Liver (tissue), 9 donors: ENCODE measurements around the gene TMEM40. TPM values are rescaled to one million over a fixed set of nuclear protein-coding genes. Genes with fewer than 3 reads are reported as not detected.

Source experiments
- DNase-seq: peaks from one replicate; pipeline ENCODE4 v3.0.0-alpha.2; 2017; ENCODE audit warnings: low spot score
- H3K27ac ChIP-seq, 2 donors: one replicate each; pipeline ENCODE4 v1.7.0; 2013; ENCODE audit warnings: inconsistent platforms in 2 of 2, low read length in 2 of 2, control low read depth in 1 of 2, low read depth in 1 of 2, mild to moderate bottlenecking in 1 of 2
- H3K27me3 ChIP-seq, 4 donors: one replicate each; pipeline versions ENCODE4 v1.6.1 to v1.7.0; 2013; ENCODE audit warnings: low read length in 3 of 4, inconsistent platforms in 1 of 4, mild to moderate bottlenecking in 1 of 4, moderate library complexity in 1 of 4; ENCODE audit not compliant: control insufficient read depth in 4 of 4, insufficient read depth in 4 of 4
- H3K36me3 ChIP-seq, 4 donors: one replicate each; pipeline versions ENCODE4 v1.6.1 to v1.7.0; 2013; ENCODE audit warnings: low read length in 3 of 4, mild to moderate bottlenecking in 3 of 4, low read depth in 1 of 4, moderate library complexity in 1 of 4; ENCODE audit not compliant: control insufficient read depth in 4 of 4, insufficient read depth in 3 of 4
- H3K4me1 ChIP-seq, 4 donors: one replicate each; pipeline versions ENCODE4 v1.6.1 to v1.7.0; 2013; ENCODE audit warnings: low read length in 3 of 4, mild to moderate bottlenecking in 3 of 4, moderate library complexity in 1 of 4; ENCODE audit not compliant: control insufficient read depth in 4 of 4, insufficient read depth in 4 of 4
- H3K4me3 ChIP-seq, 3 donors: one replicate each; pipeline versions ENCODE4 v1.6.1 to v1.7.0; 2013; ENCODE audit warnings: low read length in 3 of 3, control low read depth in 1 of 3, low read depth in 1 of 3, mild to moderate bottlenecking in 1 of 3
- H3K9ac ChIP-seq, 2 donors: one replicate each; pipeline ENCODE4 v1.7.0; 2013; ENCODE audit warnings: low read length in 2 of 2, mild to moderate bottlenecking in 2 of 2, moderate library complexity in 2 of 2, control low read depth in 1 of 2, low read depth in 1 of 2
- H3K9me3 ChIP-seq, 4 donors: one replicate each; pipeline versions ENCODE4 v1.6.1 to v1.7.0; 2013; ENCODE audit warnings: low read length in 3 of 4; ENCODE audit not compliant: control insufficient read depth in 4 of 4
- ATF3 ChIP-seq: IDR thresholded peaks from 2 replicates; pipeline ENCODE4 v1.6.1; 2016; ENCODE audit warnings: antibody characterized with exemption
- CTCF ChIP-seq: fragments of 150-350 bp; IDR thresholded peaks from 2 replicates; pipeline ENCODE4 v1.5.1; 2017; ENCODE audit warnings: improper control_type of control experiment, low read depth, low read length; ENCODE audit not compliant: missing input control
- EGR1 ChIP-seq, 2 donors: IDR thresholded peaks; 2 replicates each; pipeline ENCODE4 v1.6.1; 2016 to 2018; ENCODE audit warnings: antibody characterized with exemption in 2 of 2, low read depth in 2 of 2
- FOXA1 ChIP-seq: IDR thresholded peaks from 2 replicates; pipeline ENCODE4 v1.6.1; 2016; ENCODE audit warnings: antibody characterized with exemption
- FOXA2 ChIP-seq: IDR thresholded peaks from 2 replicates; pipeline ENCODE4 v1.6.1; 2016; ENCODE audit warnings: antibody characterized with exemption
- GABPA ChIP-seq, 2 donors: IDR thresholded peaks in 1 of 2; conservative IDR thresholded peaks in 1 of 2; 2 replicates each; pipeline ENCODE4 v1.6.1; 2016; ENCODE audit warnings: antibody characterized with exemption in 2 of 2, mild to moderate bottlenecking in 1 of 2, moderate library complexity in 1 of 2
- HNF4A ChIP-seq, 2 donors: conservative IDR thresholded peaks; 2 replicates each; pipeline ENCODE4 v1.6.1; 2016; ENCODE audit warnings: antibody characterized with exemption in 2 of 2, mild to moderate bottlenecking in 2 of 2
- HNF4G ChIP-seq: IDR thresholded peaks from 2 replicates; pipeline ENCODE4 v1.6.1; 2016; ENCODE audit warnings: antibody characterized with exemption
- JUND ChIP-seq, 2 donors: IDR thresholded peaks; 2 replicates each; pipeline ENCODE4 v1.6.1; 2016; ENCODE audit warnings: antibody characterized with exemption in 2 of 2
- MAX ChIP-seq: IDR thresholded peaks from 2 replicates; pipeline ENCODE4 v1.6.1; 2016; ENCODE audit warnings: antibody characterized with exemption
- NR2F2 ChIP-seq: IDR thresholded peaks from 2 replicates; pipeline ENCODE4 v1.6.1; 2016; ENCODE audit warnings: antibody characterized with exemption
- RAD21 ChIP-seq, 2 donors: IDR thresholded peaks; 2 replicates each; pipeline ENCODE4 v1.6.1; 2016; ENCODE audit warnings: antibody characterized with exemption in 2 of 2, mild to moderate bottlenecking in 2 of 2
- RXRA ChIP-seq, 2 donors: IDR thresholded peaks; 2 replicates each; pipeline ENCODE4 v1.6.1; 2017 to 2018; ENCODE audit warnings: antibody characterized with exemption in 2 of 2, mild to moderate bottlenecking in 1 of 2
- SP1 ChIP-seq: IDR thresholded peaks from 2 replicates; pipeline ENCODE4 v1.6.1; 2018; ENCODE audit warnings: antibody characterized with exemption, mild to moderate bottlenecking
- TAF1 ChIP-seq: conservative IDR thresholded peaks from 2 replicates; pipeline ENCODE4 v1.6.1; 2016; ENCODE audit warnings: antibody characterized with exemption, mild to moderate bottlenecking
- YY1 ChIP-seq: IDR thresholded peaks from 2 replicates; pipeline ENCODE4 v1.6.1; 2016; ENCODE audit warnings: antibody characterized with exemption, mild to moderate bottlenecking
- WGBS: extraction: QIAGEN DNeasy Blood & Tissue Kit; methylation state at CpG from one replicate; pipeline ENCODE4 v1.1.7; 2013; 5-methylcytosine and 5-hydroxymethylcytosine counted together
- polyA plus RNA-seq, 2 donors: library from polyadenylated mRNA; stranded (reverse) in 1 of 2; unstranded in 1 of 2; fragments of 200-250 nt in 1 of 2; fragments of >200 nt in 1 of 2; fragmentation: Nextera tagmentation in 1 of 2; extraction: Ambion mirVana in 1 of 2; gene quantifications; one replicate each; pipeline versions ENCODE4 v1.2.1 to v1.2.3, GENCODE V29; 2013 to 2015
- total RNA-seq, 2 donors: library from RNA; depleted of rRNA; stranded (reverse); fragments of >200 nt; gene quantifications; one replicate each; pipeline ENCODE4 v1.2.3, GENCODE V29; 2014
- donor health status: healthy.
- donor health status: healthy.
- donor health status: healthy.
- donor health status: healthy.
- donor health status: healthy.

Gene TMEM40
- total and polyA plus RNA-seq, 4 donors: 0.57 to 0.79 TPM; not detected in 2

- no peak overlapping the region for H3K9ac ChIP-seq
- H3K9me3 ChIP-seq: no peaks in the 10 kb centered on the region
- H3K4me3 ChIP-seq: no peak overlapping the region
- H3K27me3 ChIP-seq: no peaks in the 10 kb centered on the region
- no peak for DNase-seq
- no peak overlapping the region for H3K27ac ChIP-seq
- no peaks in the 10 kb centered on the region for H3K36me3 ChIP-seq
- no peak for TF ChIP-seq FOXA2
- no peak for TF ChIP-seq HNF4A (conservative IDR thresholded peaks at IDR 0.05)
- TF ChIP-seq CTCF: no peak
- TF ChIP-seq HNF4G: no peak
- no peak for TF ChIP-seq ATF3
- no peak for TF ChIP-seq RAD21 (IDR thresholded peaks at IDR 0.05)
- 85% methylated on average over 1 of the region's 1 CpG for WGBS
- peaks cover 0 to 3% (median 0%) of the 10 kb centered on the region in 4 donors for H3K4me1 ChIP-seq
These were observed 53.1 kb downstream of the TMEM40 start for GRCh38 chr3:12705981-12706380.

- no peak overlapping the region for H3K4me3 ChIP-seq
- no peak overlapping the region for H3K27ac ChIP-seq
- no peak overlapping the region for H3K9ac ChIP-seq
- WGBS: 92% methylated on average over 6 of the region's 6 CpGs
- H3K36me3 ChIP-seq: no peaks in the 10 kb centered on the region
- no peaks in the 10 kb centered on the region for H3K9me3 ChIP-seq
- H3K4me1 ChIP-seq: peaks cover 0 to 3% (median 0%) of the 10 kb centered on the region in 4 donors
- TF ChIP-seq TAF1 (no peak), JUND (IDR thresholded peaks at IDR 0.05) (no peak), MAX (no peak), EGR1 (IDR thresholded peaks at IDR 0.05; ENCODE audit: low read depth in 2 of 2) (no peak), HNF4G (no peak), FOXA1 (no peak), FOXA2 (no peak), CTCF (no peak), GABPA (IDR thresholded peaks at IDR 0.05 in 1 of 2, conservative IDR thresholded peaks at IDR 0.05 in 1 of 2) (no peak), RAD21 (IDR thresholded peaks at IDR 0.05) (no peak), HNF4A (conservative IDR thresholded peaks at IDR 0.05) (no peak), ATF3 (no peak), RXRA (IDR thresholded peaks at IDR 0.05) (no peak), SP1 (no peak), YY1 (no peak), NR2F2 (no peak)
- DNase-seq: no peak
- H3K27me3 ChIP-seq: no peaks in the 10 kb centered on the region
These were observed 53.6 kb downstream of the TMEM40 start for GRCh38 chr3:12705374-12705926.
